ENCODE data around the gene MAPK11.
"Not testable (repeated sequence)": the region's sequence is repeated elsewhere in the genome, so short reads cannot be mapped to it uniquely, and the experiment has no call there.

Gene MAPK11

DNA sequence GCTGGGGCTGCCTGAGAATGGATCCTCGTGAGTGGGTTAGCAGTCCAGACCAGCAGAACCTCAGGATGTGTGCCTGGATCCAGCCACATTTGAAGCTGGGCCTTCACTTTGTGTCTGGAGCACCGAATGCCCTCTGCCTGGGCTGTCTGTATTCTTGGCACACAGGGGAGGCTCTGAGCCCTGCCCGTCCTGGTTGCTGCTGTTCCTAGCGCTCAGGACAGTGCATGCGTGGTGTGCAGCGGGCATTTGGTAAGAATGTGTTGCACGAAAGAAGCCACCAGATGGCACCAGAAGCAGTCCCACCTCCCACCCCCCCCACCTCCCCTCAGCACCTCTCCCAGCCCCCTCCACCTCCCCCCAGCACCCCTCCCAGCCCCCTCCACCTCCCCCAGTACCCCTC lies 4.1 kb upstream of the MAPK11 start:
- peaks cover 0 to 28% (median 26%) of the 10 kb centered on the region in 4 donors for H3K4me1 ChIP-seq
- H3K9me3 ChIP-seq: no peaks in the 10 kb centered on the region
- peaks cover 39 to 51% (median 46%) of the 10 kb centered on the region in 3 donors for H3K36me3 ChIP-seq
- intact Hi-C loops (cut with DNase I; ENCODE audit: low total_unique reads): no loop called here
- no peak overlapping the region for H3K4me3 ChIP-seq
- TF ChIP-seq, protein P1, sequence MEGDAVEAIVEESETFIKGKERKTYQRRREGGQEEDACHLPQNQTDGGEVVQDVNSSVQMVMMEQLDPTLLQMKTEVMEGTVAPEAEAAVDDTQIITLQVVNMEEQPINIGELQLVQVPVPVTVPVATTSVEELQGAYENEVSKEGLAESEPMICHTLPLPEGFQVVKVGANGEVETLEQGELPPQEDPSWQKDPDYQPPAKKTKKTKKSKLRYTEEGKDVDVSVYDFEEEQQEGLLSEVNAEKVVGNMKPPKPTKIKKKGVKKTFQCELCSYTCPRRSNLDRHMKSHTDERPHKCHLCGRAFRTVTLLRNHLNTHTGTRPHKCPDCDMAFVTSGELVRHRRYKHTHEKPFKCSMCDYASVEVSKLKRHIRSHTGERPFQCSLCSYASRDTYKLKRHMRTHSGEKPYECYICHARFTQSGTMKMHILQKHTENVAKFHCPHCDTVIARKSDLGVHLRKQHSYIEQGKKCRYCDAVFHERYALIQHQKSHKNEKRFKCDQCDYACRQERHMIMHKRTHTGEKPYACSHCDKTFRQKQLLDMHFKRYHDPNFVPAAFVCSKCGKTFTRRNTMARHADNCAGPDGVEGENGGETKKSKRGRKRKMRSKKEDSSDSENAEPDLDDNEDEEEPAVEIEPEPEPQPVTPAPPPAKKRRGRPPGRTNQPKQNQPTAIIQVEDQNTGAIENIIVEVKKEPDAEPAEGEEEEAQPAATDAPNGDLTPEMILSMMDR (IDR thresholded peaks at IDR 0.05): peak in 1 of 2 experiments; percentile 27
- no peak for DNase-seq
- H3K27me3 ChIP-seq: peaks cover 4 to 17% of the 10 kb centered on the region in 2 donors
- no peak overlapping the region for H3K27ac ChIP-seq

DNA sequence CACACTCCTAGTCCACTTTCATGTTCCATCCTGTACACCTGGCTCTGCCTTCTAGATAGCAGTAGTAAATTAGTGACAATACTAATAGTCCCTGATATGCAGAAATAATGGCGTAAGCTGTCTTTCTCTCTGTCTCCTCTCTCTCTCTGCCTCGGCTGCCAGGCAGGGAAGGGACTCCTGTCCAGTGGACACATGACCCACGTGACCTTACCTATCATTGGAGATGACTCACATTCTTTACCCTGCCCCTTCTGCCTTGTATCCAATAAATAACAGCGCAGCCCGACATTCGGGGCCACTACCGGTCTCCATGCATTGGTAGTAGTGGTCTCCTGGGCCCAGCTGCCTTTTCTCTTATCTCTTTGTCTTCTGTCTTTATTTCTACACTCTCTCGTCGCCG lies 3.6 kb upstream of the MAPK11 start:
- intact Hi-C loops (cut with DNase I; ENCODE audit: low total_unique reads); H3K27ac ChIP-seq; DNase-seq; H3K9me3 ChIP-seq; H3K4me3 ChIP-seq: not testable (repeated sequence)
- Histone ChIP-seq H3K4me1 (peaks cover 0 to 34% (median 29%) of the 10 kb centered on the region in 4 donors), H3K36me3 (peaks cover 34 to 45% (median 41%) of the 10 kb centered on the region in 3 donors), H3K27me3 (peaks cover 4 to 17% of the 10 kb centered on the region in 2 donors)

DNA sequence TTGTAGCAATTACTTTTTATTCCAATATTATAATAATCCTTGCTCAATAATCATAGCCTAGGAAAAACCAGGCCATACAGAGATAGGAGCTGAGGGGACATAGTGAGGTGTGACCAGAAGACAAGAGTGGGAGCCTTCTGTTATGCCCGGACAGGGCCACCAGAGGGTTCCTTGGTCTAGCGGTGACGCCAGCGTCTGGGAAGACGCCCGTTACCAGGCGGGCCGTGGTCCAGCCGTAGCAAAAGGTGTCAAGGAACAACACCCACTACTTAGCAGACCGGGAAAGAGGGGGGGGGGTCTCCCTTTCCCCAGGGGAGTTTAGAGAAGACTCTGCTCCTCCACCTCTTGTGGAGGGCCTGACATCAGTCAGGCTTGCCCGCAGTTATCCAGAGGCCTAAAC lies 3.2 kb upstream of the MAPK11 start:
- H3K36me3 ChIP-seq: peaks cover 30 to 41% (median 36%) of the 10 kb centered on the region in 3 donors
- peaks cover 0 to 38% (median 31%) of the 10 kb centered on the region in 4 donors for H3K4me1 ChIP-seq
- intact Hi-C loops (cut with DNase I; ENCODE audit: low total_unique reads); H3K27ac ChIP-seq; H3K4me3 ChIP-seq; DNase-seq; H3K9me3 ChIP-seq: not testable (repeated sequence)
- peaks cover 4 to 17% of the 10 kb centered on the region in 2 donors for H3K27me3 ChIP-seq

DNA sequence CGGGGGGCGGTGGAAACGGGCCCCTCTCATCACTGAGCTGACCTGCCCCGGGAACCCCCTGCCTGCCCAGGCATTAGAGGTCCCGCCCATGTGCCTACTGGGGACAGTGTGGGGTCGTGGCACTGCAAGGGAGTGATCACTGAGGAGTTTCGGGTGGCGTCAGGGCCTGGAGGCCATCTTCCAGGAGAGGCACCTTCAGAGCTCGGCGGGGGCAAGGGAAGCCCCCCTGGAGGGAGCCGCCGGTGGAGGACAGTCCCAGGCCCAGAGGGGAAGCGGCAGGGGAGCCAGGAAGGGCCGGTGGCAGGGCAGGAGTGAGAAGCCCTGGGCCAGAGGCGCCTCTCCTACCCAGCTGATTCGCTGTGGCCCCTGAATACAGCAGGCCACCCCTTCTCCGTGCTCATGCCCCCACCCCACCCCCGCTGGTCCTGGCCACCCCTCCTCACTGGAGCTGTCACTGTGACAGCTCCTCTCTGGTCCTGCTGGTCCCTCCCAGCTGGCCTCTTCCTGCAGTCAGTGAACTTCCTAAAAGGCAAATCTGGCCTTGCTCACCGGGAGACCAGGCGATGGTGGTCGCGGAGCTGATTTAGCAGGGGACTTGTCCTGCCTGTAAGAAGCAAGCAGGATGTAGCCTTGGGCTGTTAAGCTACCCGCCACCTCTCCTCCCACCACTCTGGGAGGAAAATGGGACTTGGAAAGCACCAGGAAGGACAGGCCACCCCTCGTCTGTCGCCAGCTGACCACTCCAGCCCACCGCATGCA lies 2.0 kb upstream of the MAPK11 start:
- Histone ChIP-seq H3K27ac (no peak overlapping the region), H3K27me3 (peaks cover 4 to 17% of the 10 kb centered on the region in 2 donors), H3K9me3 (no peaks in the 10 kb centered on the region), H3K36me3 (peaks cover 18 to 30% (median 25%) of the 10 kb centered on the region in 3 donors), H3K4me1 (peaks cover 0 to 49% (median 42%) of the 10 kb centered on the region in 4 donors), H3K4me3 (peak overlapping the region in 1 of 2 donors; percentile 54)
- no peak for DNase-seq
- intact Hi-C loops (cut with DNase I; ENCODE audit: low total_unique reads): no loop called here
- TF ChIP-seq, protein P1 (IDR thresholded peaks at IDR 0.05): no peak

DNA sequence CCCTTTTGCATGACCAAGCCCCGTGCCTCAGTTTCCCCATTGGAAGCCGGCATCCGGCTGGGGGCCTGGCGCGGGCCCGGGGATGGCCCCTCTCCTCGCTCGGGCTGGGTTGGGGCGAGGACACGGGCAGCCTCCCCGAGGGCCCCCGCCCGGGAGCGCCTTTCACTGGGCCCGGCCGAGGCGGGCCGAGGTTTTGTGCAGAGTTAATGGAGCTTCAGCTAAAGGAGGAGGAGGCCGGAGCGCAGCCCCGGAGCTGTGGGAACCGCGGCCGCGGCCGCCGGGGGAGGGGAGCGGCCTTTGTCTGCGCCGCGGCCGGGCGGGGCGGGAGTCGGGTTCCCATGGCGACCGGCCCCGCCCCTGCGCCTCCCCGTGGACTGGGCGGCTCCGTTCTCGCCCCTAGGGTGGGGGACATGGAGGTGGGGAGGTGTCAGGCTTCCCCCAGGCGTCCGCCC lies 1.4 kb upstream of the MAPK11 start:
- Histone ChIP-seq H3K27ac (no peak overlapping the region), H3K27me3 (peaks cover 4 to 18% of the 10 kb centered on the region in 2 donors), H3K36me3 (peaks cover 12 to 23% (median 18%) of the 10 kb centered on the region in 3 donors), H3K9me3 (no peaks in the 10 kb centered on the region), H3K4me1 (peaks cover 0 to 54% (median 47%) of the 10 kb centered on the region in 4 donors), H3K4me3 (peak overlapping the region; percentile 49 to 54)
- DNase-seq: no peak
- TF ChIP-seq, protein P1 (IDR thresholded peaks at IDR 0.05): no peak
- intact Hi-C loops (cut with DNase I; ENCODE audit: low total_unique reads): no loop called here

DNA sequence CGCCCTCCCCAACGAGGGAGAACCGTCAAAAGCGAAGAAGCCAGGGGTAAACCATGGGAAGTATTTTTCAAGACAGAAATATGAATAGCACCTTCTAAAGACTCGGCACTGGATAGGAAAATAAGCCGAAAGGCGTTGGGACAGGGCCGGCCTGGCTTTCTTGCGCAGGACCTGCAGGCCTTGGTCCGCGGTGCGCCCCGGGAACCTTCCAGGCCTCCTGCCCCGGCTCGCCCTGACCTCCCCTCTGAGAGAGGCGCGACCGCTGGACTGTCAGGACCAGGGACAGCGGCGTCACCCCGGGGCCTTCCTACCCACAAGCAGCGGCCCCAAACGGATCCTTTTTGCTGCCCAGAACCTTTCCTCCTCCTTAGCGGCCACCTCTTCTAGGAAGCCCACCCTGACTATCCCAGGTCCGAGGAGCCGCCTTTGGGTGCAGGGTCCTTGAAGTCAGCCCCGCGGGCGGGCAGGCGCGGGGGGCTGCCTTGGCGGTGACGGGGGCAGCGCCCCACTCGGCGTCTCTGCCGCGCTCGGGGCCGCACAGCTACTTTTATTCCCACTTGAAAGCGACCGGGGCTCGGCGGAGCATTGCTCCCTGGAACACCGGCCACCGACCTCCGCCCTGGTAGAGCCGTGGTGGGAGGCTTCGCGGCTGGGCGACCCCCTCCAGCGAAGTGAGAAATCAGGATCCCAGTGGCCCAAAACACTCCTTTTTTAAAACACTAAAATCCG lies 650 bp upstream of the MAPK11 start:
- intact Hi-C loops (cut with DNase I; ENCODE audit: low total_unique reads): no loop called here
- Histone ChIP-seq H3K27ac (no peak overlapping the region), H3K36me3 (peaks cover 11 to 16% (median 11%) of the 10 kb centered on the region in 3 donors), H3K4me1 (peaks cover 0 to 54% (median 47%) of the 10 kb centered on the region in 4 donors), H3K4me3 (peak overlapping the region; percentile 49 to 54), H3K9me3 (no peaks in the 10 kb centered on the region), H3K27me3 (peaks cover 4 to 21% of the 10 kb centered on the region in 2 donors)
- TF ChIP-seq, protein P1 (IDR thresholded peaks at IDR 0.05): no peak
- DNase-seq: peak; percentile 73 to 80
